SK-N-SH (cell line): ENCODE results near the gene TANC2. TPM values are rescaled to one million over a fixed set of nuclear protein-coding genes. Genes with fewer than 3 reads are reported as not detected.

Source experiments
- CTCF ChIA-PET: fragments of 300-600, 350-600 bp; formaldehyde crosslinking; extraction: SDS; loops from one replicate; lab custom pipeline; 2021; lab: Yijun Ruan, JAX
- POLR2A ChIA-PET: fragments of 350-600 bp; sonication (Branson Sonifier 250); formaldehyde crosslinking; extraction: SDS; loops from one replicate; lab custom pipeline; 2020; ENCODE audit warnings: antibody characterized with exemption, inconsistent platforms; lab: Yijun Ruan, JAX
- DNase-seq: peaks from one replicate; pipeline ENCODE4 v3.0.0; 2012
- H2AFZ ChIP-seq: fragments of 200-600 bp; sonication (generic); 2 replicates; pipeline ENCODE4 v1.8.1; 2016; ENCODE audit warnings: antibody characterized with exemption, mild to moderate bottlenecking, low read depth
- H3F3A ChIP-seq: fragments of 200-600 bp; sonication (generic); replicated peaks from 2 replicates; pipeline ENCODE3; 2016; ENCODE audit warnings: antibody characterized with exemption, mild to moderate bottlenecking; ENCODE audit not compliant: insufficient read depth
- H3K27ac ChIP-seq, 2 experiments: fragments of 200-500 bp in 1 of 2; fragments of 200-600 bp in 1 of 2; sonication (Bioruptor generic) in 1 of 2; sonication (generic), shearing (Covaris generic) in 1 of 2; 2 replicates each; pipeline versions ENCODE4 v1.5.1 to v1.6.1; 2014 to 2016; ENCODE audit warnings: low read depth in 2 of 2, inconsistent platforms in 1 of 2, low read length in 1 of 2, mild to moderate bottlenecking in 1 of 2, mixed read lengths in 1 of 2
- H3K27me3 ChIP-seq: fragments of 200-600 bp; sonication (generic), shearing (Covaris generic); 2 replicates; pipeline ENCODE4 v1.6.1; 2016; ENCODE audit warnings: mixed run types; ENCODE audit not compliant: insufficient read depth
- H3K36me3 ChIP-seq, 2 experiments: fragments of 200-500 bp in 1 of 2; fragments of 200-600 bp in 1 of 2; sonication (Bioruptor generic) in 1 of 2; sonication (generic) in 1 of 2; replicated peaks in 1 of 2; 2 replicates each; pipeline versions ENCODE3 to v1.5.1; 2014 to 2016; ENCODE audit warnings: low read length in 1 of 2, mild to moderate bottlenecking in 1 of 2; ENCODE audit not compliant: insufficient read depth in 2 of 2, control insufficient read depth in 1 of 2
- H3K4me1 ChIP-seq, 2 experiments: fragments of 200-500 bp in 1 of 2; fragments of 200-600 bp in 1 of 2; sonication (Bioruptor generic) in 1 of 2; sonication (generic), shearing (Covaris generic) in 1 of 2; 2 replicates each; pipeline versions ENCODE4 v1.5.1 to v1.6.1; 2014 to 2016; ENCODE audit warnings: low read depth in 1 of 2, low read length in 1 of 2, mixed run types in 1 of 2; ENCODE audit not compliant: insufficient read depth in 2 of 2, control insufficient read depth in 1 of 2
- H3K4me2 ChIP-seq: fragments of 200-600 bp; sonication (generic), shearing (Covaris generic); 2 replicates; pipeline ENCODE4 v1.6.1; 2017; ENCODE audit warnings: mixed run types
- H3K4me3 ChIP-seq, 2 experiments: fragments of 200-500 bp in 1 of 2; fragments of 200-600 bp in 1 of 2; sonication (Bioruptor generic) in 1 of 2; sonication (generic), shearing (Covaris generic) in 1 of 2; 2 replicates each; pipeline versions ENCODE4 v1.5.1 to v1.8.1; 2014 to 2016; ENCODE audit warnings: low read depth in 2 of 2, inconsistent platforms in 1 of 2, low read length in 1 of 2, mild to moderate bottlenecking in 1 of 2, mixed read lengths in 1 of 2, moderate library complexity in 1 of 2
- H3K79me2 ChIP-seq: fragments of 200-600 bp; sonication (generic); 2 replicates; pipeline ENCODE4 v1.8.1; 2017; ENCODE audit warnings: mild to moderate bottlenecking; ENCODE audit not compliant: insufficient read depth
- H3K9ac ChIP-seq: fragments of 200-600 bp; sonication (generic); 2 replicates; pipeline ENCODE4 v1.6.1; 2017; ENCODE audit warnings: mixed run types
- H3K9me2 ChIP-seq: fragments of 200-600 bp; sonication (generic); 2 replicates; pipeline ENCODE4 v1.6.1; 2017; ENCODE audit warnings: mixed run types
- H3K9me3 ChIP-seq: fragments of 200-600 bp; sonication (generic); 2 replicates; pipeline ENCODE4 v1.6.1; 2017; ENCODE audit warnings: mixed run types, mild to moderate bottlenecking, moderate library complexity
- H4K20me1 ChIP-seq: fragments of 200-600 bp; sonication (generic); 2 replicates; pipeline ENCODE4 v1.6.1; 2017; ENCODE audit warnings: mild to moderate bottlenecking, mixed run types; ENCODE audit not compliant: insufficient read depth
- EP300 ChIP-seq, 2 experiments: IDR thresholded peaks; 2 replicates each; pipeline versions ENCODE4 v1.4.0 to v1.6.1; 2012; ENCODE audit warnings: borderline replicate concordance in 1 of 2, low read depth in 1 of 2, low read length in 1 of 2
- EZH2phosphoT487 ChIP-seq: fragments of 200-600 bp; sonication (generic); IDR thresholded peaks from 2 replicates; pipeline ENCODE4 v1.6.1; 2017; ENCODE audit warnings: low read depth, mixed run types, mild to moderate bottlenecking, antibody characterized with exemption, moderate library complexity, borderline replicate concordance
- FOSL2 ChIP-seq: IDR thresholded peaks from 2 replicates; pipeline ENCODE4 v1.4.0; 2012; ENCODE audit warnings: low read depth, mild to moderate bottlenecking, moderate library complexity, borderline replicate concordance
- GABPA ChIP-seq: IDR thresholded peaks from 2 replicates; pipeline ENCODE4 v1.4.0; 2012; ENCODE audit warnings: low read depth, mild to moderate bottlenecking
- GATA2 ChIP-seq: sonication (generic); formaldehyde crosslinking; IDR thresholded peaks from 2 replicates; pipeline ENCODE4 v1.5.0; 2020; ENCODE audit warnings: mild to moderate bottlenecking, missing genetic modification reagents
- JUND ChIP-seq: IDR thresholded peaks from 2 replicates; pipeline ENCODE4 v1.4.0; 2012
- MAX ChIP-seq: IDR thresholded peaks from 2 replicates; pipeline ENCODE4 v1.4.0; 2012; ENCODE audit warnings: low read depth
- MEF2A ChIP-seq: IDR thresholded peaks from 2 replicates; pipeline ENCODE4 v1.4.0; 2012; ENCODE audit warnings: low read depth, borderline replicate concordance
- NRF1 ChIP-seq: IDR thresholded peaks from 2 replicates; pipeline ENCODE4 v1.6.1; 2012; ENCODE audit warnings: low read depth, mild to moderate bottlenecking, low read length
- RAD21 ChIP-seq: IDR thresholded peaks from 2 replicates; pipeline ENCODE4 v1.6.1; 2012; ENCODE audit warnings: mild to moderate bottlenecking, low read length
- RFX5 ChIP-seq: IDR thresholded peaks from 2 replicates; pipeline ENCODE4 v1.6.1; 2012; ENCODE audit warnings: mild to moderate bottlenecking, improper control_type of control experiment, low read length
- RXRA ChIP-seq: IDR thresholded peaks from 2 replicates; pipeline ENCODE4 v1.4.0; 2012; ENCODE audit warnings: low read depth, mild to moderate bottlenecking, borderline replicate concordance
- TEAD4 ChIP-seq: IDR thresholded peaks from 2 replicates; pipeline ENCODE4 v1.4.0; 2012; ENCODE audit warnings: mild to moderate bottlenecking, borderline replicate concordance; ENCODE audit not compliant: insufficient read depth
- USF1 ChIP-seq: IDR thresholded peaks from 2 replicates; pipeline ENCODE4 v1.4.0; 2012; ENCODE audit warnings: low read depth, borderline replicate concordance
- WGBS: methylation state at CpG from one replicate; pipeline ENCODE4 v1.1.6; 2017; ENCODE audit warnings: low lambda C conversion rate; 5-methylcytosine and 5-hydroxymethylcytosine counted together
- polyA plus RNA-seq, 3 experiments: library from polyadenylated mRNA; depleted of rRNA; stranded (reverse); fragments of >200 nt; gene quantifications; 2 replicates each; pipeline ENCODE4 v1.2.3, GENCODE V29; 2012
- small RNA-seq, 7 experiments: library from RNA; depleted of rRNA; stranded (forward); fragments of <200 nt; gene quantifications; one replicate each; pipeline ENCODE3, GENCODE V24; 2012
- TF ChIP-seq, protein P1 (sequence below): fragments of 150-350 bp; IDR thresholded peaks from 2 replicates; pipeline ENCODE4 v1.6.1; 2017; ENCODE audit warnings: antibody characterized with exemption, low read length, low read depth, borderline replicate concordance

The TANC2 gene
- polyA plus RNA-seq, 1 of the 3 experiments (the other 2 are of a cell fraction): 23.0 TPM

DNA sequence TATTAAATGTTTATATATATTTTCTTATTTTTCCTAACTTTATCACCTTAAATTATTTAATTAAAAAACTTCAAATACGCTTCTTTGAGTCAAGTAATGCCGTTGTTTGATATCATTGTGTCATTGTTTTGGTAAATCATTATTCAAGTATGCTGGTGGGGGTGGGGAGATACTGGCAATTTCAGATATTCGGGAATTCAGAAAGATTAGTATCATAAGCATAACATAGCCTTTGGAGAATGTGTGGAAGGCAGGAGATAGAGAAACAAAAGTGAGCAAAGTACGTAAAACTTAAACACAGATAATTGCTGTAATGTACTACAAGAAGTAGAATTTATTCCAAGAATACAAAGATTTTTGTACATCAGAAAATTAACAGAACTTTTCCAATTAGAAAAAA lies 49.8 kb downstream of the TANC2 start:
- Histone ChIP-seq H3K27me3 (no peaks in the 10 kb centered on the region), H4K20me1 (no peaks in the 10 kb centered on the region; the same call in 1 of the 2 replicates), H3K4me1 (no peaks in the 10 kb centered on the region; a peak in 1 of 4 replicates), H3K27ac (no peak overlapping the region), H3K79me2 (peaks cover 97% of the 10 kb centered on the region), H3K4me2 (no peak overlapping the region), H3K9me3 (no peaks in the 10 kb centered on the region), H3K4me3 (no peak overlapping the region), H2AFZ (no peak overlapping the region), H3K9me2 (no peaks in the 10 kb centered on the region), H3F3A (peaks cover 9% of the 10 kb centered on the region), H3K9ac (no peak overlapping the region), H3K36me3 (peaks cover 4 to 56% of the 10 kb centered on the region in 2 experiments)
- CTCF ChIA-PET: interaction anchor here (0.7 kb wide), 1 partner anchor 343 kb away, joined by 3 read pairs; no protein-coding TSS in a partner anchor
- 92% methylated on average over 4 of the region's 4 CpGs for whole genome bisulfite sequencing
- POLR2A ChIA-PET: no interaction called here
- TF ChIP-seq JUND: no peak
- no peak for TF ChIP-seq EZH2phosphoT487
- TF ChIP-seq RFX5: no peak
- TF ChIP-seq EP300 (IDR thresholded peaks at IDR 0.05; ENCODE audit: borderline replicate concordance in 1 of 2, low read depth in 1 of 2, low read length in 1 of 2): no peak
- no peak for TF ChIP-seq MEF2A
- TF ChIP-seq RAD21: no peak
- no peak for TF ChIP-seq RXRA
- TF ChIP-seq NRF1: no peak
- TF ChIP-seq FOSL2: no peak
- TF ChIP-seq, protein P1, sequence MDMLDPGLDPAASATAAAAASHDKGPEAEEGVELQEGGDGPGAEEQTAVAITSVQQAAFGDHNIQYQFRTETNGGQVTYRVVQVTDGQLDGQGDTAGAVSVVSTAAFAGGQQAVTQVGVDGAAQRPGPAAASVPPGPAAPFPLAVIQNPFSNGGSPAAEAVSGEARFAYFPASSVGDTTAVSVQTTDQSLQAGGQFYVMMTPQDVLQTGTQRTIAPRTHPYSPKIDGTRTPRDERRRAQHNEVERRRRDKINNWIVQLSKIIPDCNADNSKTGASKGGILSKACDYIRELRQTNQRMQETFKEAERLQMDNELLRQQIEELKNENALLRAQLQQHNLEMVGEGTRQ: no peak
- TF ChIP-seq TEAD4: no peak
- TF ChIP-seq GABPA: no peak
- TF ChIP-seq MAX: no peak
- TF ChIP-seq USF1: no peak
- TF ChIP-seq GATA2 (CRISPR knock-in tag): no peak
- DNase-seq: no peak

Small RNAs within 50 kb of the gene (small RNA-seq; reads per million reads assigned to genes)
- gene MIR633: 0 reads per million in 7 experiments

Other genes with a start within 250 kb of the TANC2 start
- 0.05 and 0.16 TPM in 2 replicates for gene MARCHF10, start 157.9 kb upstream of the TANC2 start, polyA plus RNA-seq (2012; rRNA removed)